H9 (cell line): ENCODE results near the gene NEK5. TPM values are rescaled to one million over a fixed set of nuclear protein-coding genes. Genes with fewer than 3 reads are reported as not detected.
A peak's percentile ranks its signal among the peaks of the same experiment; 100 is the strongest.

Experiments
- DNase-seq: peaks from one replicate; pipeline ENCODE4 v3.0.0-alpha.2; 2017
- H2AFZ ChIP-seq: one replicate; pipeline ENCODE4 v1.6.1; 2013; ENCODE audit warnings: mild to moderate bottlenecking, low read length, control low read depth, moderate library complexity
- H2AK5ac ChIP-seq: 2 replicates; pipeline ENCODE4 v1.6.1; 2013; ENCODE audit warnings: low read length, control low read depth, mixed read lengths; ENCODE audit not compliant: insufficient read length
- H2BK120ac ChIP-seq: one replicate; pipeline ENCODE4 v1.6.1; 2013; ENCODE audit warnings: low read depth, mild to moderate bottlenecking, low read length, control low read depth, inconsistent platforms; ENCODE audit not compliant: poor library complexity, severe bottlenecking
- H2BK12ac ChIP-seq: 2 replicates; pipeline ENCODE4 v1.6.1; 2013; ENCODE audit warnings: low read length, control low read depth, mixed read lengths, low read depth; ENCODE audit not compliant: insufficient read length
- H2BK15ac ChIP-seq: 2 replicates; pipeline ENCODE4 v1.6.1; 2013; ENCODE audit warnings: low read depth, low read length, control low read depth
- H2BK20ac ChIP-seq: one replicate; pipeline ENCODE4 v1.6.1; 2013; ENCODE audit warnings: low read depth, mild to moderate bottlenecking, low read length, control low read depth, inconsistent platforms; ENCODE audit not compliant: poor library complexity, severe bottlenecking
- H2BK5ac ChIP-seq: 2 replicates; pipeline ENCODE4 v1.6.1; 2013; ENCODE audit warnings: low read length, control low read depth, mixed read lengths; ENCODE audit not compliant: insufficient read length
- H3K14ac ChIP-seq: 2 replicates; pipeline ENCODE4 v1.6.1; 2013; ENCODE audit warnings: low read length, control low read depth; ENCODE audit not compliant: insufficient read depth
- H3K18ac ChIP-seq: 2 replicates; pipeline ENCODE4 v1.6.1; 2013; ENCODE audit warnings: low read depth, mild to moderate bottlenecking, mixed read lengths, low read length, control low read depth; ENCODE audit not compliant: insufficient read length
- H3K23ac ChIP-seq: 2 replicates; pipeline ENCODE4 v1.6.1; 2013; ENCODE audit warnings: low read length, control low read depth, mixed read lengths, low read depth; ENCODE audit not compliant: insufficient read length
- H3K23me2 ChIP-seq: 2 replicates; pipeline ENCODE4 v1.6.1; 2013; ENCODE audit warnings: low read depth, mild to moderate bottlenecking, mixed read lengths, low read length, control low read depth; ENCODE audit not compliant: insufficient read length, poor library complexity, severe bottlenecking
- H3K27ac ChIP-seq: 2 replicates; pipeline ENCODE4 v1.5.1; 2013; ENCODE audit warnings: low read length, control low read depth, mixed read lengths, low read depth; ENCODE audit not compliant: insufficient read length
- H3K27me3 ChIP-seq: 2 replicates; pipeline ENCODE4 v1.6.1; 2013; ENCODE audit warnings: low read length, control low read depth, inconsistent platforms; ENCODE audit not compliant: insufficient read depth
- H3K4ac ChIP-seq: 2 replicates; pipeline ENCODE4 v1.6.1; 2013; ENCODE audit warnings: low read depth, mild to moderate bottlenecking, control low read depth, inconsistent platforms, low read length, moderate library complexity
- H3K4me1 ChIP-seq: 2 replicates; pipeline ENCODE4 v1.6.1; 2013; ENCODE audit warnings: low read length, control low read depth, inconsistent platforms; ENCODE audit not compliant: insufficient read depth
- H3K4me2 ChIP-seq: 2 replicates; pipeline ENCODE4 v1.6.1; 2013; ENCODE audit warnings: low read length, control low read depth, mixed read lengths; ENCODE audit not compliant: insufficient read length, insufficient read depth
- H3K56ac ChIP-seq: 2 replicates; pipeline ENCODE4 v1.6.1; 2013; ENCODE audit warnings: low read depth, mild to moderate bottlenecking, mixed read lengths, low read length, control low read depth; ENCODE audit not compliant: insufficient read length
- H3K79me1 ChIP-seq: 2 replicates; pipeline ENCODE4 v1.6.1; 2013; ENCODE audit warnings: low read depth, mild to moderate bottlenecking, moderate library complexity, low read length, control low read depth, inconsistent platforms; ENCODE audit not compliant: insufficient read depth, poor library complexity, severe bottlenecking
- H3K79me2 ChIP-seq: 2 replicates; pipeline ENCODE4 v1.6.1; 2013; ENCODE audit warnings: low read length, control low read depth, inconsistent platforms; ENCODE audit not compliant: insufficient read depth
- H3K9ac ChIP-seq: 2 replicates; pipeline ENCODE4 v1.6.1; 2013; ENCODE audit warnings: low read length, control low read depth, mixed read lengths; ENCODE audit not compliant: insufficient read length; ENCODE audit errors: extremely low read depth
- H3K9me3 ChIP-seq: one replicate; pipeline ENCODE4 v1.6.1; 2013; ENCODE audit warnings: low read depth, low read length, inconsistent platforms; ENCODE audit not compliant: control insufficient read depth
- H3T11ph ChIP-seq: one replicate; pipeline ENCODE4 v1.6.1; 2013; ENCODE audit warnings: mild to moderate bottlenecking, low read length, control low read depth, inconsistent platforms
- H4K20me1 ChIP-seq: one replicate; pipeline ENCODE4 v1.6.1; 2013; ENCODE audit not compliant: control insufficient read depth, insufficient read length, insufficient read depth
- H4K5ac ChIP-seq: 2 replicates; pipeline ENCODE4 v1.6.1; 2013; ENCODE audit warnings: low read depth, mild to moderate bottlenecking, mixed read lengths, low read length, control low read depth; ENCODE audit not compliant: insufficient read length
- H4K8ac ChIP-seq: replicated peaks from 2 replicates; pipeline ENCODE4 v1.6.1; 2013; ENCODE audit warnings: low read length, control low read depth, mixed read lengths, low read depth; ENCODE audit not compliant: insufficient read length
- H4K91ac ChIP-seq: 2 replicates; pipeline ENCODE4 v1.6.1; 2013; ENCODE audit warnings: low read depth, mild to moderate bottlenecking, moderate library complexity, mixed read lengths, low read length, control low read depth; ENCODE audit not compliant: insufficient read length
- H3K27ac Mint-ChIP-seq, 3 experiments: 2 replicates in 2 of 3; 3 replicates in 1 of 3; pipeline ENCODE4 v1.8.0; 2020 to 2021; ENCODE audit warnings: mixed read lengths in 3 of 3, mild to moderate bottlenecking in 1 of 3, moderate library complexity in 1 of 3
- H3K27me3 Mint-ChIP-seq: 2 replicates; pipeline ENCODE4 v1.8.0; 2021; ENCODE audit warnings: low read depth, mild to moderate bottlenecking, moderate library complexity, mixed read lengths
- H3K36me3 Mint-ChIP-seq, 3 experiments: 2 replicates in 2 of 3; 3 replicates in 1 of 3; pipeline ENCODE4 v1.8.0; 2020 to 2021; ENCODE audit warnings: low read depth in 3 of 3, mixed read lengths in 3 of 3; ENCODE audit not compliant: insufficient read depth in 1 of 3
- H3K4me1 Mint-ChIP-seq, 2 experiments: 2 replicates each; pipeline ENCODE4 v1.8.0; 2020; ENCODE audit warnings: mixed read lengths in 2 of 2
- H3K4me3 Mint-ChIP-seq, 2 experiments: 2 replicates in 1 of 2; 3 replicates in 1 of 2; pipeline ENCODE4 v1.8.0; 2020 to 2021; ENCODE audit warnings: mild to moderate bottlenecking in 2 of 2, mixed read lengths in 2 of 2, moderate library complexity in 1 of 2
- H3K9me3 Mint-ChIP-seq, 2 experiments: 2 replicates in 1 of 2; 3 replicates in 1 of 2; pipeline ENCODE4 v1.8.0; 2020; ENCODE audit warnings: mild to moderate bottlenecking in 2 of 2, mixed read lengths in 2 of 2, moderate library complexity in 1 of 2
- CTCF ChIP-seq: fragments of 200-600 bp; sonication (generic); conservative IDR thresholded peaks from 3 replicates; pipeline ENCODE4 v1.8.0; 2021; ENCODE audit warnings: antibody characterized with exemption, mild to moderate bottlenecking
- WGBS: extraction: QIAGEN DNeasy Blood & Tissue Kit; methylation state at CpG from one replicate; pipeline ENCODE4 v1.1.7; 2013; ENCODE audit warnings: missing lambda C conversion rate, low lambda C conversion rate, mixed read lengths; ENCODE audit not compliant: insufficient read length; ENCODE audit errors: extremely low coverage; 5-methylcytosine and 5-hydroxymethylcytosine counted together
- total RNA-seq: library from RNA; stranded (reverse); gene quantifications from 2 replicates; pipeline ENCODE4 v1.2.1, GENCODE V29; 2021

NEK5 gene
- total RNA-seq, 1 experiment from 2014 or later = 0.26 TPM

GRCh38 chr13:51999921-52000320, 129.0 kb downstream of the NEK5 start:
- no peak overlapping the region for H2AK5ac ChIP-seq
- no peak overlapping the region for H4K8ac ChIP-seq
- H3K4ac ChIP-seq = no peak overlapping the region
- H3K79me2 ChIP-seq = no peaks in the 10 kb centered on the region
- no peak overlapping the region for H2AFZ ChIP-seq
- no peak overlapping the region for H2BK5ac ChIP-seq
- WGBS = no CpG with 5 or more reads among the region's 1 CpG
- H3K23ac ChIP-seq = no peak overlapping the region
- no peaks in the 10 kb centered on the region for H4K20me1 ChIP-seq
- H3K9ac ChIP-seq = no peak overlapping the region
- no peak overlapping the region for H2BK20ac ChIP-seq
- Mint-ChIP-seq H3K36me3 (no peaks in the 10 kb centered on the region; a peak in 1 of 7 replicates), H3K4me1 (peaks cover 54 to 66% of the 10 kb centered on the region in 2 experiments), H3K27ac (peak overlapping the region in 2 of 3 experiments; percentile 24 to 76; a peak in 4 of 7 replicates), H3K9me3 (no peaks in the 10 kb centered on the region), H3K4me3 (no peak overlapping the region), H3K27me3 (peaks cover 1% of the 10 kb centered on the region; the same call in 1 of the 2 replicates)
- no peak overlapping the region for H3T11ph ChIP-seq
- no peak for TF ChIP-seq CTCF
- peaks cover 8% of the 10 kb centered on the region; the same call in 1 of the 2 replicates for H3K4me1 ChIP-seq
- H2BK15ac ChIP-seq = no peak overlapping the region
- H3K79me1 ChIP-seq = no peaks in the 10 kb centered on the region
- no peaks in the 10 kb centered on the region for H3K23me2 ChIP-seq
- H3K56ac ChIP-seq = no peak overlapping the region
- H3K4me2 ChIP-seq = no peak overlapping the region
- DNase-seq = no peak
- H3K14ac ChIP-seq = no peak overlapping the region
- H3K18ac ChIP-seq = no peak overlapping the region
- no peak overlapping the region for H4K5ac ChIP-seq
- H2BK120ac ChIP-seq = no peak overlapping the region
- no peaks in the 10 kb centered on the region for H3K9me3 ChIP-seq
- no peak overlapping the region for H2BK12ac ChIP-seq
- H3K27me3 ChIP-seq = no peaks in the 10 kb centered on the region
- H4K91ac ChIP-seq = no peak overlapping the region
- H3K27ac ChIP-seq = no peak overlapping the region
